Liver (tissue), 9 donors: Measurements from ENCODE around the gene SELENOH. TPM values are rescaled to one million over a fixed set of nuclear protein-coding genes. Genes with fewer than 3 reads are reported as not detected.

Experiments used
- DNase-seq: peaks from one replicate; pipeline ENCODE4 v3.0.0-alpha.2; 2017; ENCODE audit warnings: low spot score
- H3K27ac ChIP-seq, 2 donors: one replicate each; pipeline ENCODE4 v1.7.0; 2013; ENCODE audit warnings: inconsistent platforms in 2 of 2, low read length in 2 of 2, control low read depth in 1 of 2, low read depth in 1 of 2, mild to moderate bottlenecking in 1 of 2
- H3K27me3 ChIP-seq, 4 donors: one replicate each; pipeline versions ENCODE4 v1.6.1 to v1.7.0; 2013; ENCODE audit warnings: low read length in 3 of 4, inconsistent platforms in 1 of 4, mild to moderate bottlenecking in 1 of 4, moderate library complexity in 1 of 4; ENCODE audit not compliant: control insufficient read depth in 4 of 4, insufficient read depth in 4 of 4
- H3K36me3 ChIP-seq, 4 donors: one replicate each; pipeline versions ENCODE4 v1.6.1 to v1.7.0; 2013; ENCODE audit warnings: low read length in 3 of 4, mild to moderate bottlenecking in 3 of 4, low read depth in 1 of 4, moderate library complexity in 1 of 4; ENCODE audit not compliant: control insufficient read depth in 4 of 4, insufficient read depth in 3 of 4
- H3K4me1 ChIP-seq, 4 donors: one replicate each; pipeline versions ENCODE4 v1.6.1 to v1.7.0; 2013; ENCODE audit warnings: low read length in 3 of 4, mild to moderate bottlenecking in 3 of 4, moderate library complexity in 1 of 4; ENCODE audit not compliant: control insufficient read depth in 4 of 4, insufficient read depth in 4 of 4
- H3K4me3 ChIP-seq, 3 donors: one replicate each; pipeline versions ENCODE4 v1.6.1 to v1.7.0; 2013; ENCODE audit warnings: low read length in 3 of 3, control low read depth in 1 of 3, low read depth in 1 of 3, mild to moderate bottlenecking in 1 of 3
- H3K9ac ChIP-seq, 2 donors: one replicate each; pipeline ENCODE4 v1.7.0; 2013; ENCODE audit warnings: low read length in 2 of 2, mild to moderate bottlenecking in 2 of 2, moderate library complexity in 2 of 2, control low read depth in 1 of 2, low read depth in 1 of 2
- H3K9me3 ChIP-seq, 4 donors: one replicate each; pipeline versions ENCODE4 v1.6.1 to v1.7.0; 2013; ENCODE audit warnings: low read length in 3 of 4; ENCODE audit not compliant: control insufficient read depth in 4 of 4
- ATF3 ChIP-seq: IDR thresholded peaks from 2 replicates; pipeline ENCODE4 v1.6.1; 2016; ENCODE audit warnings: antibody characterized with exemption
- CTCF ChIP-seq: fragments of 150-350 bp; IDR thresholded peaks from 2 replicates; pipeline ENCODE4 v1.5.1; 2017; ENCODE audit warnings: improper control_type of control experiment, low read depth, low read length; ENCODE audit not compliant: missing input control
- EGR1 ChIP-seq, 2 donors: IDR thresholded peaks; 2 replicates each; pipeline ENCODE4 v1.6.1; 2016 to 2018; ENCODE audit warnings: antibody characterized with exemption in 2 of 2, low read depth in 2 of 2
- FOXA1 ChIP-seq: IDR thresholded peaks from 2 replicates; pipeline ENCODE4 v1.6.1; 2016; ENCODE audit warnings: antibody characterized with exemption
- FOXA2 ChIP-seq: IDR thresholded peaks from 2 replicates; pipeline ENCODE4 v1.6.1; 2016; ENCODE audit warnings: antibody characterized with exemption
- GABPA ChIP-seq, 2 donors: IDR thresholded peaks in 1 of 2; conservative IDR thresholded peaks in 1 of 2; 2 replicates each; pipeline ENCODE4 v1.6.1; 2016; ENCODE audit warnings: antibody characterized with exemption in 2 of 2, mild to moderate bottlenecking in 1 of 2, moderate library complexity in 1 of 2
- HNF4A ChIP-seq, 2 donors: conservative IDR thresholded peaks; 2 replicates each; pipeline ENCODE4 v1.6.1; 2016; ENCODE audit warnings: antibody characterized with exemption in 2 of 2, mild to moderate bottlenecking in 2 of 2
- HNF4G ChIP-seq: IDR thresholded peaks from 2 replicates; pipeline ENCODE4 v1.6.1; 2016; ENCODE audit warnings: antibody characterized with exemption
- JUND ChIP-seq, 2 donors: IDR thresholded peaks; 2 replicates each; pipeline ENCODE4 v1.6.1; 2016; ENCODE audit warnings: antibody characterized with exemption in 2 of 2
- MAX ChIP-seq: IDR thresholded peaks from 2 replicates; pipeline ENCODE4 v1.6.1; 2016; ENCODE audit warnings: antibody characterized with exemption
- NR2F2 ChIP-seq: IDR thresholded peaks from 2 replicates; pipeline ENCODE4 v1.6.1; 2016; ENCODE audit warnings: antibody characterized with exemption
- RAD21 ChIP-seq, 2 donors: IDR thresholded peaks; 2 replicates each; pipeline ENCODE4 v1.6.1; 2016; ENCODE audit warnings: antibody characterized with exemption in 2 of 2, mild to moderate bottlenecking in 2 of 2
- REST ChIP-seq: IDR thresholded peaks from 2 replicates; pipeline ENCODE4 v1.6.1; 2016; ENCODE audit warnings: antibody characterized with exemption, mild to moderate bottlenecking
- RXRA ChIP-seq, 2 donors: IDR thresholded peaks; 2 replicates each; pipeline ENCODE4 v1.6.1; 2017 to 2018; ENCODE audit warnings: antibody characterized with exemption in 2 of 2, mild to moderate bottlenecking in 1 of 2
- SP1 ChIP-seq: IDR thresholded peaks from 2 replicates; pipeline ENCODE4 v1.6.1; 2018; ENCODE audit warnings: antibody characterized with exemption, mild to moderate bottlenecking
- TAF1 ChIP-seq: conservative IDR thresholded peaks from 2 replicates; pipeline ENCODE4 v1.6.1; 2016; ENCODE audit warnings: antibody characterized with exemption, mild to moderate bottlenecking
- YY1 ChIP-seq: IDR thresholded peaks from 2 replicates; pipeline ENCODE4 v1.6.1; 2016; ENCODE audit warnings: antibody characterized with exemption, mild to moderate bottlenecking
- ZBTB33 ChIP-seq: IDR thresholded peaks from 2 replicates; pipeline ENCODE4 v1.6.1; 2016; ENCODE audit warnings: antibody characterized with exemption
- WGBS: extraction: QIAGEN DNeasy Blood & Tissue Kit; methylation state at CpG from one replicate; pipeline ENCODE4 v1.1.7; 2013; 5-methylcytosine and 5-hydroxymethylcytosine counted together
- polyA plus RNA-seq, 2 donors: library from polyadenylated mRNA; stranded (reverse) in 1 of 2; unstranded in 1 of 2; fragments of 200-250 nt in 1 of 2; fragments of >200 nt in 1 of 2; fragmentation: Nextera tagmentation in 1 of 2; extraction: Ambion mirVana in 1 of 2; gene quantifications; one replicate each; pipeline versions ENCODE4 v1.2.1 to v1.2.3, GENCODE V29; 2013 to 2015
- total RNA-seq, 2 donors: library from RNA; depleted of rRNA; stranded (reverse); fragments of >200 nt; gene quantifications; one replicate each; pipeline ENCODE4 v1.2.3, GENCODE V29; 2014
- donor health status: healthy.
- donor health status: healthy.
- donor health status: healthy.
- donor health status: healthy.
- donor health status: healthy.

Gene SELENOH
- total and polyA plus RNA-seq, 4 donors: 42.2 to 129 (median 71.4) TPM

GRCh38 chr11:57746920-57747319 is 5.6 kb downstream of the SELENOH start:
- peaks cover 7 to 20% (median 12%) of the 10 kb centered on the region in 4 donors for H3K36me3 ChIP-seq
- no peaks in the 10 kb centered on the region for H3K27me3 ChIP-seq
- WGBS: 94% methylated on average over 1 of the region's 1 CpG
- no peaks in the 10 kb centered on the region for H3K9me3 ChIP-seq
- TF ChIP-seq ZBTB33 (no peak), CTCF (no peak), YY1 (no peak), SP1 (no peak), JUND (IDR thresholded peaks at IDR 0.05) (no peak), HNF4G (no peak), ATF3 (no peak), EGR1 (IDR thresholded peaks at IDR 0.05; ENCODE audit: low read depth in 2 of 2) (no peak), MAX (no peak), GABPA (IDR thresholded peaks at IDR 0.05 in 1 of 2, conservative IDR thresholded peaks at IDR 0.05 in 1 of 2) (no peak), RXRA (IDR thresholded peaks at IDR 0.05) (no peak), HNF4A (conservative IDR thresholded peaks at IDR 0.05) (no peak), FOXA2 (no peak), REST (no peak), TAF1 (no peak), RAD21 (IDR thresholded peaks at IDR 0.05) (no peak), FOXA1 (no peak)
- H3K27ac ChIP-seq: no peak overlapping the region
- no peak for DNase-seq
- H3K4me1 ChIP-seq: peaks cover 0 to 13% (median 8%) of the 10 kb centered on the region in 4 donors
- H3K4me3 ChIP-seq: no peak overlapping the region
- H3K9ac ChIP-seq: no peak overlapping the region

- Histone ChIP-seq H3K4me1 (peaks cover 0 to 3% (median 0%) of the 10 kb centered on the region in 4 donors), H3K9me3 (no peaks in the 10 kb centered on the region), H3K9ac (no peak overlapping the region), H3K27me3 (no peaks in the 10 kb centered on the region), H3K4me3 (no peak overlapping the region), H3K27ac (no peak overlapping the region), H3K36me3 (no peaks in the 10 kb centered on the region)
- no peak for DNase-seq
- no peak for TF ChIP-seq EGR1 (IDR thresholded peaks at IDR 0.05; ENCODE audit: low read depth in 2 of 2)
- TF ChIP-seq ZBTB33: no peak
- TF ChIP-seq ATF3: no peak
- no peak for TF ChIP-seq FOXA1
- no peak for TF ChIP-seq NR2F2
- no peak for TF ChIP-seq CTCF
- TF ChIP-seq TAF1: no peak
Observed at GRCh38 chr11:57751176-57751575, 9.9 kb downstream of the SELENOH start.
